HG03196 (cell line): Measurements from ENCODE around the gene GART.
"Not testable (repeated sequence)": the region's sequence is repeated elsewhere in the genome, so short reads cannot be mapped to it uniquely, and the experiment has no call there.

Experiments
- ATAC-seq: cut with Tn5 transposase; IDR thresholded peaks from one replicate; pipeline ENCODE4 v1.9.1; 2021; ENCODE audit not compliant: unreplicated experiment

The GART gene

GRCh38 chr21:33522297-33522952, 19.5 kb downstream of the GART start:
- no peak for ATAC-seq

DNA sequence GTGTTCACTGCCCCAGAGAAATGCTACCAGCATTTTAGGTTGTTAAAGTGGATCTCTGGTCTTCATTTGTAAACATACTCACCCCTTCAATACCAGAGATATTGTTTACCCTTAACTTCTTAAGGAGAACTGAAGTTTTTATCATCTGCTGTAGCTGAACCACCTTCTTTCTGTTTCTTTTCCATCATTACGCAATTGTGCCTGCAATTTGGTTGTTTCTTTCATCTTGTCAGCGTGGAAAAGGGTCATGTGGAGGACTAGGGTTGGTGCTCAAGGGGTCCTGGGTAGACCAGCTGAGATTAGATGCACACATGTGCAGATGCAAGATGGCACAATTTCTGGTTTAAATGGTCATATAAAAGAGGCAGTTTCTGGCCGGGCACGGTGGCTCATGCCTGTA, 23.0 kb downstream of the GART start:
- ATAC-seq, result no peak

- ATAC-seq, result no peak
These were observed 27.7 kb downstream of the GART start for GRCh38 chr21:33514229-33514628.

DNA sequence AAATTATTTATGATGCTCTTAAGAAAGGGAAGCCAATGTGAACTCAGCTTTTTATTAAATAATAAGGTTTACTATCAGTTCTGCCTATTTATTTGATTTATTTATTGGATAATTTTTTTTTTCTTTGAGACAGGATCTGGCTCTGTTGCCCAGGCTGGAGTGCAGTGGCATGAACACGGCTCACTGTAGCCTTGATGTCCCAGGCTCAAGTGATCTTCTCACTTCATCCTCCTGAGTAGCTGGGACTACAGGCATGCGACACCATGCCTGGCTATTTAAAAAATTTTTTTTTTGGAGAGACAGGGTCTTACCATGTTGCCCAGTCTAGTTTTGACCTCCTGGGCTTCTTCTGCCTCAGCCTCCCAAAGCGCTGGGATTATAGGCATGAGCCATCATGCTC, 29.4 kb downstream of the GART start:
- no peak for ATAC-seq

- no peak for ATAC-seq
These were observed 30.3 kb downstream of the GART start for GRCh38 chr21:33511639-33512038.

DNA sequence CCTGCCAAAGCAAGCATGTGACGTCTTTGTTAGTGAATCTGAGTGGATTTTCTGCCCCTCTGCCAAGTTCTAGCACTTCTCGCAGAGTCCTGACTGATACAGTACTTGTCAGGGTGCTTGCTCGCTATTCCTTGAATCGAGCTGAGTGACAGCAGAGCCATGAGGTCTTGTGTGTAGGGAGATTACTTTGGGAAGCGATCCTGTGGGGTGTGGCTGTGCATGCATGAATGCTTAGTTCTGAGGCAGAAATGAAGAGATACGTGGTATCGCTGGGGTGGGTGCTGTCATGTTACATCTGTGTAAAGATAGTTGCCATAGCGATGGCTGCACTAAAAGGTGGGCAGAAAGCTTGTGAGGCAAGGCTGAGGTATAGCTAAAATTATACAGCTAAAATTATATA, 31.1 kb downstream of the GART start:
- ATAC-seq, result no peak

DNA sequence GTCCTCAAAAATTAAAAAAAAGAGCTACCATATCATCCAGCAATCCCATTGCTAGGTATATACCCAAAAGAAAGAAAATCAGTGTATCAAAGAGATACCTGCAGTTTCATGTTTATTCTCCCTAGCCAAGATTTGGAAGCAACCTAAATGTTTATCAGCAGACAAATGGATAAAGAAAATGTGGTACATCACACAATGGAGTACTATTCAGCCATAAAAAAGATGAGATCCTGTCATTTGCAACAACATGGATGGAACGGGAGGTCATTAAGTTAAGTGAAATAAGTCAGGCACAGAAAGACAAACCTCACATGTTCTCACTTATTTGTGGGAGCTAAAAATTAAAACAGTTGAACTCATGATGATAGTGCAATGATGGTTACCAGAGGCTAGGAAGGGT, 34.9 kb downstream of the GART start:
- ATAC-seq, result not testable (repeated sequence)

DNA sequence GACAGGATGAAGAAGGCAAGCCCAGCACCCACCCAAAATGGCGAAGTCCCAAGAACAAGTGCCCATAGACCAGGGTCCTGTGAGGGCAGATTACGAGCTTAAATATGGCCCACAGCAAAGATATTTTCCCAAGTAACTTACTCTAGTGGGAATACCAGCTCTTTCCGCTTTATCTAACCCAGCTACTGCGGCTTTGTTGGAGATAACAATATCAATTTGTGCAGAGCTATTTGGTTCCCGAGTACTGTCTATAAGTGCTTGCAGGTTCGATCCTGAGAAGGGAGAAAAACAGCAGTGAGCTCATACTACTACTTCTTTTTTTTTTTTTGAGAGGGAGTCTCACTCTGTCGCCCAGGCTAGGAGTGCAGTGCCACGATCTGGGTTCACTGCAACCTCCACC, 36.1 kb downstream of the GART start:
- no peak for ATAC-seq

- no peak for ATAC-seq
These were observed 45.6 kb downstream of the GART start for GRCh38 chr21:33496345-33496744.

DNA sequence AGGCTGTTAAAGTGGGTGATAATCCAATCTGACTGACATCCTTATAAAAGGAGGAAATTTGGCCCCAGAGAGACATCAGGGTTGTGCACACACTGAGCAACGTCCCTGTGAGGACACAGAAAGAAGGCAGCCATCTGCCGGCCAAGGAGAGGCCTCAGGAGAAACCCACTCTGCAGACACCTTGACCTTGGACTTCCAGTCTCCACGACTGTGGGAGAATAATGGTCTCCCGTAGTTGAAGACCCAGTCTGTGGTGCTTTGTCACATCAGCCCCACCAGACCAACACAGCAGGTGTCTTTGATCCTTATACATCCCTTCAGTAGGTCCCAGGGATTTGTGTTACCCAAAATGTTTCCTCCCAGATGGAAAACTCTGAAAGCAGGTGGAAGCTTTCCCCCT, 46.2 kb downstream of the GART start:
- ATAC-seq, result no peak

DNA sequence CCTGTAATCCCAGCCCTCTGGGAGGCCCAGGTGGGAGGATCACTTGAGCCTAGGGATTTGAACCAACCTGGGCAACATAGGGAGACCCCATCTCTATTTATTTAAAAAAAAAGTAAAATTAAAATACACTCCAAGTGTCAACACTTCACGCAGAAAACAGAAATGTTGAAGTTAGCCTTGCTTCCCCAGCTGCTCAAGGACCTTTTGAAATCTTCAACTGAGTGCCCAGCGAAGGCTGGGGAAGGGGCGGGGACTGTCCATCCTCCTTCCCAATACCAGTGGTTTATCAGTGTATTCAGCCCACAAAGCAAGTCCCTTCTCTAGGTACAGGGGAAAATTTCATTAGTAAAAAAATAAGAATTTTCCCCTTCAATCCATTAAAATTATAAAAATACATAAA, 48.2 kb downstream of the GART start:
- no peak for ATAC-seq

DNA sequence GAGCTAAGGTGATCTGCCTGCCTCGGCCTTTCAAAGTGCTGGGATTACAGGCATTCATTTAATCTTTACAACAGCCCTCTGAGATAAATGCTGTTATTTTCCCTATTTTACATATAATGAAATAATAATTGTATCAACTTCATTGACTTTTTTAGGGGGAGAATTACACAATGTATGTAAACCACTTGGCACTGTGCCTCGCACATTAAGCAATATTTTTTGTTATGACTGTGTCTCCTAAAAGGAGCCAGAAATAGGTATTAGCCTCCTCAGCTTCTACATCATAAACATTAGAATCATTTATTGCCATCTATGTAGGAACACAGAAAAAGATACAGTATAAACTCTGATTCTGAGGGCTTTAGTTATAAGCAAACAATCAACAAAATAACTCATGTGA, 49.3 kb downstream of the GART start:
- no peak for ATAC-seq

- peak; percentile 92 for ATAC-seq
These were observed 50.4 kb downstream of the GART start, which contains the start of gene DNAJC28 for GRCh38 chr21:33491373-33492102. Gene DNAJC28 (minus strand): TSS chr21:33491716. CDS start chr21:33489393, 2,323 bp downstream.

DNA sequence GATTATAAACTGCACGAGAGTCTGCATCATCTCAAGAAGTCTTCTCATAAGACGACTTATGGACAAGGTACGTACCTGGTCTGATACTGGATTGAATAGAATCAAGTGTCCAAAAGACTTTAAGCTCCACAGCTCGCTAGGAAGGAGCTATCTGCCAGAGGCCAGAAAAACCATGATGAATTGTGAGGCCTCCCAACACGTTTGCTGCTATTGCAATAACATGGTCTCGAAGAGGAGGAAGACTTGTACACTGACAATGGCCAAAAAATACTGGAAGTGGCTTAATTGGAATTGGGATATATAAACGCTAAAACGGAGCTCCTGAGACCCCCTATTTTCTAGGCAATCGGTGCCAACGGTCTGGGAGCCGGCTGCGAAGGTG, 50.9 kb downstream of the GART start:
- no peak for ATAC-seq

DNA sequence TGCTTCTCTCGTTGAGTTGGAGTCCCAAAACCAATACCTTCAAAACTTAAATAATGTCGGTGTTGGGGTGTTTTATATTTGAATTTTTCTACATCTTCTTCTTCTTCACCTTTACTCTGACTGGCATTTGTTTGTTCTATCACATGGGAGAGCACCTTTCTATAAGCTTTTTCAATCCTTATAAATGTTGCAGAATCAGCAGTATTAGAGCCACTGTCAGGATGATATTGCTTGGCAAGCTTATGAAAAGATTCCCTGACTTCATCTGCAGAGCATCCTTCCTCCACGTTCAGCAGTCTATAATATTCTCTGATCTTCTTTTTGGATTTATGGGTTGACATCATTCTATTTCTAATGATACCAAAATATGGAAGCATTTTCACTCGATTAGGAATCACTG, 53.0 kb downstream of the GART start:
- no peak for ATAC-seq

DNA sequence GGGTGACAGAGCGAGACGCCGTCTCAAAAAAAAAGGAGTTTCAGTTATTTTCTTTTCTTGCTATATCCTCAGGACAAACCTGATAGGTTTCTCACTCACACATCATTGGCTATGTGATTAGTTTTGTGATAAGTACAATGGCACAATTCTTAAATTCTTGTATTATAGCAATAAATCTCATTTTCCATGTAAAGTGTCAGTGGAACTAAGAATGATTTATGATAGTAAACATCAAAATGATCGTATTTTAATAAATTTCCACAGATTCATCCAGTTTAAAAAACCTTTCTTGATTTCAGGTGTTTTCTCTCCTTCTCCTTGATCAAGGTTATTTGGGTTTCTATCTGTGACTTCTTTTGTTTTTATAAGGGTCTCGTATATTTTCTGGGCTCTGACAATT, 53.9 kb downstream of the GART start:
- ATAC-seq, result no peak

DNA sequence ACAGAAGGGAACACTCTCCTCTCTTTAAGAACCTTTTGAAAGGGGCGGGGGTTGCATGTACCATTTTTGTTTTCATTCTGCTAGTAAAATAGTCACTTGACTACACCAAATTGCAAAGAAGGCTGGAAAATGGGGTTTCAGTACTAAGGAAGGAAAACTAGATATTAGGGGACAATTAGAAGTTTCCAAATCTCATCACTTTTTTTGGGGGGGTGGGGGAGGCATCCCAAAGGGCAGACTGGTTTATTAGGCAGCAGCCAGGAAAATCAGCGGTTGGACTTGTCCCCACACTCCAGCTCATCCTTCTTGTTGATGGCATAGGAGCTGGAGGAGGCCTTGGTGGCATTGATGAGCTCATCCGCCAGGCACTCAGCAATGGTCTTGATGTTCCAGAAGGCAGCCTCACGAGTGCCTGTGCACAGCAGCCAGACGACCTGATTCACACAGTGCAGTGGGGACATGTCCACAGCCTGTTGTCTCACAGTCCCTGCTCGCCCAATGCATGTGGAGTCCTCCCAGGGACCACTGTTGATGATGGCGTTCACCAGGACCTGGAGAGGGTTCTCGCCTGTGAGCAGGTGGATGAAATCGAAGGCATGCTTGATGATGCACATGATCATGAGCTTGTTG, 60.5 kb downstream of the GART start:
- ATAC-seq, result no peak

GRCh38 chr21:33480481-33481103, 61.3 kb downstream of the GART start:
- no peak for ATAC-seq

- peak; percentile 89 for ATAC-seq
These were observed 62.0 kb downstream of the GART start, which contains the start of gene TMEM50B for GRCh38 chr21:33479679-33480480. Gene TMEM50B (minus strand): TSS chr21:33479974. CDS start chr21:33468885, 11,089 bp downstream.

DNA sequence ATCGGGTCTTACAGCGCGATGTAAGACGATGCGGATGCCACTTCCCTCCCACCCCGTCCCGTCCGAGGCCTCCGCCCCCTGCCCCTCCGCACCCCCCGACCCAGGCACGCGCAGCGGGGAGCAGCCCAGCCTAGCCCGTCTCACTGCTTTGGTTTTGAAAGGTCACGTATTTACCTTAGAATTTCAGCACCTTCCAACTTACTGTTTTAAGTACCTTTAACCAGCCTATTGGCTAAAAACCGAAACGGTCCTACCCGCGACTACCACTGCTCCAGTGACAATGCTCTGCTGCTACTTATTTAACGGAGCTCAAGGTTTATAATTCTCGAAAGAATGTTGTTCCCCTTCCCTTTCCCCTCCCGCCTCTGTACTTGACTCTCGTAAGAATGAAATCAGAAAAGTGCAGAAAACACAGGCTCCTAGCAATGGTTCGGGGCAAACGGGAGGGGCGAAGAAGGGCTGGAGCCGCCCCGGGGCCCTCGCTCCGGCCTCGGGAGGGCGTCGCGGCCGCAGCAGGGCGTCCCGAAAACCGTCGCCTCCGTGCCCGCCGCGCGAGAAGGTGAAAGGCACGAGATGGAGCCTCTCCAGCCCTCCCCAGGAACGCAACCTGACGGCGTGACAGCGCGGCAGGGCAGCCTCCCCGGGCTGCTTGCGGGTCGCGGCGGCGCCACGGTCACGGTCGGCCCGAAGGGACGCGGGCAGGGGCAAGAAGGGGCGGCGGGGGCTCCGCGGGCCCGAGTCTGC, 62.8 kb downstream of the GART start:
- ATAC-seq, result peak; percentile 26
